IMR-90 (cell line): ENCODE results near the gene ZBTB45. TPM values are rescaled to one million over a fixed set of nuclear protein-coding genes. Genes with fewer than 3 reads are reported as not detected.

Source experiments
- ATAC-seq: fragments of 200-7000 bp; cut with Tn5 transposase; 2 replicates; pipeline ENCODE4 v1.9.1; 2020; ENCODE audit warnings: low read depth, mild to moderate bottlenecking, moderate library complexity
- BruUV-seq: library from RNA; stranded (reverse); fragments of 400-500 nt; replicated peaks from 2 replicates; lab custom pipeline; 2021; lab: Mats Ljungman, UMichigan
- CTCF ChIA-PET: fragments of 300-600 bp; formaldehyde crosslinking; extraction: SDS; loops from one replicate; lab custom pipeline; 2021; ENCODE audit warnings: antibody characterized with exemption; lab: Yijun Ruan, JAX
- POLR2A ChIA-PET: fragments of 300-600 bp; sonication (Branson Sonifier 250); formaldehyde crosslinking; loops from one replicate; lab custom pipeline; 2022; ENCODE audit warnings: antibody characterized with exemption; ENCODE audit not compliant: unreplicated experiment; lab: Charles Lee
- DNase-seq: peaks from one replicate; pipeline ENCODE4 v3.0.0; 2013
- H2AFZ ChIP-seq: replicated peaks from 2 replicates; pipeline ENCODE3; 2013; ENCODE audit warnings: low read length, mild to moderate bottlenecking; ENCODE audit not compliant: poor library complexity
- H2AK5ac ChIP-seq: 2 replicates; pipeline ENCODE4 v1.6.1; 2013; ENCODE audit warnings: low read depth, low read length, inconsistent platforms
- H2AK9ac ChIP-seq: replicated peaks from 2 replicates; pipeline ENCODE3; 2013; ENCODE audit warnings: mild to moderate bottlenecking, low read depth, low read length, moderate library complexity; ENCODE audit not compliant: poor library complexity
- H2BK120ac ChIP-seq: 2 replicates; pipeline ENCODE4 v1.6.1; 2013; ENCODE audit warnings: low read depth, low read length, inconsistent platforms
- H2BK15ac ChIP-seq: 3 replicates; pipeline ENCODE4 v1.6.1; 2013; ENCODE audit warnings: low read depth, low read length, inconsistent platforms
- H2BK20ac ChIP-seq: 2 replicates; pipeline ENCODE4 v1.6.1; 2013; ENCODE audit warnings: low read depth, mild to moderate bottlenecking, inconsistent platforms, low read length, moderate library complexity
- H2BK5ac ChIP-seq: 2 replicates; pipeline ENCODE4 v1.6.1; 2013; ENCODE audit warnings: mild to moderate bottlenecking, low read depth, low read length, inconsistent platforms; ENCODE audit not compliant: poor library complexity, severe bottlenecking
- H3K14ac ChIP-seq: replicated peaks from 2 replicates; pipeline ENCODE4 v1.6.1; 2013; ENCODE audit warnings: low read depth, low read length, inconsistent platforms
- H3K18ac ChIP-seq: 2 replicates; pipeline ENCODE4 v1.6.1; 2013; ENCODE audit warnings: low read depth, low read length, control low read depth
- H3K23ac ChIP-seq: 2 replicates; pipeline ENCODE4 v1.6.1; 2013; ENCODE audit warnings: low read depth, low read length, inconsistent platforms
- H3K27ac ChIP-seq: 2 replicates; pipeline ENCODE4 v1.5.1; 2013; ENCODE audit warnings: mild to moderate bottlenecking, control low read depth, low read length; ENCODE audit not compliant: insufficient read depth
- H3K27me3 ChIP-seq: 2 replicates; pipeline ENCODE4 v1.6.1; 2013; ENCODE audit warnings: low read length; ENCODE audit not compliant: control insufficient read depth, insufficient read depth
- H3K36me3 ChIP-seq: 2 replicates; pipeline ENCODE4 v1.6.1; 2013; ENCODE audit warnings: low read length, mixed read lengths; ENCODE audit not compliant: control insufficient read depth, insufficient read depth
- H3K4ac ChIP-seq: 2 replicates; pipeline ENCODE4 v1.6.1; 2013; ENCODE audit warnings: low read depth, low read length, inconsistent platforms
- H3K4me1 ChIP-seq: 2 replicates; pipeline ENCODE4 v1.6.1; 2013; ENCODE audit warnings: low read length, mixed read lengths; ENCODE audit not compliant: control insufficient read depth, insufficient read depth
- H3K4me2 ChIP-seq: 2 replicates; pipeline ENCODE4 v1.6.1; 2013; ENCODE audit warnings: low read depth, mild to moderate bottlenecking, control low read depth, low read length, moderate library complexity
- H3K4me3 ChIP-seq: 2 replicates; pipeline ENCODE4 v1.5.1; 2013; ENCODE audit warnings: low read depth, mild to moderate bottlenecking, control low read depth, low read length, moderate library complexity; ENCODE audit not compliant: insufficient read depth
- H3K56ac ChIP-seq: 2 replicates; pipeline ENCODE4 v1.6.1; 2013; ENCODE audit warnings: low read length, inconsistent platforms; ENCODE audit not compliant: insufficient read depth; ENCODE audit errors: extremely low read depth
- H3K79me1 ChIP-seq, 2 experiments: 2 replicates each; pipeline ENCODE4 v1.6.1; 2013; ENCODE audit warnings: low read length in 2 of 2, inconsistent platforms in 1 of 2, low read depth in 1 of 2
- H3K9ac ChIP-seq: 2 replicates; pipeline ENCODE4 v1.6.1; 2013; ENCODE audit warnings: low read depth, low read length, control low read depth
- H3K9me1 ChIP-seq: 2 replicates; pipeline ENCODE4 v1.6.1; 2013; ENCODE audit warnings: low read length, inconsistent platforms; ENCODE audit not compliant: insufficient read depth
- H3K9me3 ChIP-seq: 2 replicates; pipeline ENCODE4 v1.6.1; 2013; ENCODE audit warnings: low read length; ENCODE audit not compliant: control insufficient read depth, insufficient read depth
- H4K20me1 ChIP-seq: 2 replicates; pipeline ENCODE4 v1.6.1; 2013; ENCODE audit warnings: low read length, inconsistent platforms; ENCODE audit not compliant: insufficient read depth
- H4K5ac ChIP-seq: 2 replicates; pipeline ENCODE4 v1.6.1; 2013; ENCODE audit warnings: mild to moderate bottlenecking, low read depth, low read length, control low read depth
- H4K8ac ChIP-seq, 2 experiments: 2 replicates each; pipeline ENCODE4 v1.6.1; 2013; ENCODE audit warnings: low read depth in 2 of 2, low read length in 2 of 2, control low read depth in 1 of 2, inconsistent platforms in 1 of 2
- H4K91ac ChIP-seq: 2 replicates; pipeline ENCODE4 v1.6.1; 2013; ENCODE audit warnings: low read depth, low read length, inconsistent platforms; ENCODE audit not compliant: insufficient read depth
- BHLHE40 ChIP-seq: fragments of 150-350 bp; IDR thresholded peaks from 2 replicates; pipeline ENCODE4 v1.6.1; 2016; ENCODE audit warnings: mild to moderate bottlenecking, low read depth, low read length
- CEBPB ChIP-seq: IDR thresholded peaks from 2 replicates; pipeline ENCODE4 v1.6.1; 2012; ENCODE audit warnings: low read depth, low read length, improper control_type of control experiment
- CHD1 ChIP-seq: IDR thresholded peaks from 2 replicates; pipeline ENCODE4 v1.6.1; 2012; ENCODE audit warnings: low read depth, low read length, improper control_type of control experiment
- CTCF ChIP-seq: conservative IDR thresholded peaks from 2 replicates; pipeline ENCODE4 v1.5.1; 2012; ENCODE audit warnings: mild to moderate bottlenecking, low read depth, low read length, improper control_type of control experiment
- FOS ChIP-seq: fragments of 150-350 bp; IDR thresholded peaks from 2 replicates; pipeline ENCODE4 v1.6.1; 2016; ENCODE audit warnings: low read depth, low read length
- MAZ ChIP-seq: IDR thresholded peaks from 2 replicates; pipeline ENCODE4 v1.6.1; 2012; ENCODE audit warnings: low read depth, mild to moderate bottlenecking, low read length, improper control_type of control experiment, moderate library complexity, borderline replicate concordance
- MXI1 ChIP-seq: IDR thresholded peaks from 2 replicates; pipeline ENCODE4 v1.6.1; 2012; ENCODE audit warnings: low read depth, mild to moderate bottlenecking, low read length, moderate library complexity, borderline replicate concordance
- NFE2L2 ChIP-seq: fragments of 150-350 bp; IDR thresholded peaks from 2 replicates; pipeline ENCODE4 v1.6.1; 2016; ENCODE audit warnings: low read depth, mild to moderate bottlenecking, low read length
- POLR2A ChIP-seq: IDR thresholded peaks from 2 replicates; pipeline ENCODE4 v1.6.1; 2012; ENCODE audit warnings: mild to moderate bottlenecking, low read depth, low read length
- RAD21 ChIP-seq: IDR thresholded peaks from 2 replicates; pipeline ENCODE4 v1.6.1; 2012; ENCODE audit warnings: low read length, improper control_type of control experiment
- RCOR1 ChIP-seq: IDR thresholded peaks from 2 replicates; pipeline ENCODE4 v1.6.1; 2012; ENCODE audit warnings: mild to moderate bottlenecking, low read length, improper control_type of control experiment; ENCODE audit not compliant: insufficient replicate concordance
- SMC3 ChIP-seq: fragments of 150-350 bp; IDR thresholded peaks from 2 replicates; pipeline ENCODE4 v1.6.1; 2016; ENCODE audit warnings: low read depth, mild to moderate bottlenecking, antibody characterized with exemption, low read length, moderate library complexity
- USF2 ChIP-seq: fragments of 150-350 bp; IDR thresholded peaks from 2 replicates; pipeline ENCODE4 v1.6.1; 2017; ENCODE audit warnings: mild to moderate bottlenecking, antibody characterized with exemption, low read length, low read depth
- WGBS, 2 experiments: methylation state at CpG; one replicate each; pipeline versions ENCODE4 v1.1.5 to v1.1.7; 2013; ENCODE audit warnings: missing lambda C conversion rate in 2 of 2; ENCODE audit not compliant: insufficient read length in 1 of 2; ENCODE audit errors: extremely low coverage in 2 of 2; 5-methylcytosine and 5-hydroxymethylcytosine counted together
- dilution Hi-C: fragments of 300-500 bp; cut with HindIII; formaldehyde crosslinking; loops from one replicate; pipeline ENCODE4 v1.14.3; 2018; ENCODE audit warnings: low sequenced_read_pairs; ENCODE audit not compliant: unreplicated experiment
- in situ Hi-C: fragments of 300-500 bp; cut with MboI; formaldehyde crosslinking; loops from 3 replicates; pipeline ENCODE4 v1.14.3; 2019; ENCODE audit warnings: low sequenced_read_pairs, inconsistent platforms, mixed read lengths
- intact Hi-C: fragments of 100-400 bp; cut with micrococcal nuclease; formaldehyde crosslinking; loops from 2 replicates; pipeline ENCODE4 v1.10.0; 2022
- polyA plus RNA-seq, 3 experiments: library from polyadenylated mRNA; depleted of rRNA; stranded (reverse); fragments of >200 nt; gene quantifications; 2 replicates each; pipeline ENCODE4 v1.2.3, GENCODE V29; 2012; ENCODE audit warnings: low replicate concordance in 1 of 3
- total RNA-seq: library from RNA; depleted of rRNA; stranded (reverse); fragments of >200 nt; gene quantifications from 2 replicates; pipeline ENCODE4 v1.2.3, GENCODE V29; 2012

Gene ZBTB45
- total and polyA plus RNA-seq, 2 of the 4 experiments (the other 2 are of a cell fraction): 1.4 to 9.7 TPM

GRCh38 chr19:58554494-58555368 lies 35.1 kb upstream of the ZBTB45 start, which contains the start of gene CHMP2A:
CHMP2A (minus strand) TSS chr19:58555105; CDS start chr19:58554212, 893 bp downstream.
- H4K5ac ChIP-seq: peak within 1 kb of the TSS; percentile 80
- ATAC-seq (peak; percentile 30), DNase-seq (peak; percentile 95)
- peaks cover 42% of the 10 kb centered on the region for H3K36me3 ChIP-seq
- H3K14ac ChIP-seq: peak within 1 kb of the TSS; percentile 97
- no peaks in the 10 kb centered on the region for H3K9me3 ChIP-seq
- peaks cover 19% of the 10 kb centered on the region for H3K4me1 ChIP-seq
- peak within 1 kb of the TSS; percentile 82 for H3K27ac ChIP-seq
- H2BK15ac ChIP-seq: no peak within 1 kb of the TSS
- peak within 1 kb of the TSS; percentile 55 for H3K4me3 ChIP-seq
- H3K9me1 ChIP-seq: peaks cover 19% of the 10 kb centered on the region
- H2BK120ac ChIP-seq: peak within 1 kb of the TSS; percentile 49
- peak within 1 kb of the TSS; percentile 81 for H2BK5ac ChIP-seq
- peak within 1 kb of the TSS; percentile 86 for H3K23ac ChIP-seq
- peak within 1 kb of the TSS; percentile 30; the same call in 1 of the 2 replicates for H3K18ac ChIP-seq
- peak within 1 kb of the TSS; percentile 96 for H2AK5ac ChIP-seq
- peak within 1 kb of the TSS; percentile 91 for H4K91ac ChIP-seq
- in situ Hi-C loops: no loop called here
- H3K4me2 ChIP-seq: peak within 1 kb of the TSS; percentile 90
- peaks cover 33% of the 10 kb centered on the region for H4K20me1 ChIP-seq
- WGBS, 2 experiments: 2% methylated on average over 48 of the region's 69 CpGs; no CpG with 5 or more reads in 1 of the 2 experiments
- H3K4ac ChIP-seq: peak within 1 kb of the TSS; percentile 95
- 0 out of 2 replicates have a peak, but pooled peaks have one; percentile 10 for TF ChIP-seq RAD21
- no peak for TF ChIP-seq FOS
- TF ChIP-seq MAZ: peak; percentile 98
- no peak for TF ChIP-seq CHD1
- peak; percentile 63 for TF ChIP-seq POLR2A
- TF ChIP-seq CTCF: no peak
- TF ChIP-seq USF2: peak; percentile 35; the same call in 1 of the 2 replicates
- peak; percentile 29; the same call in 1 of the 2 replicates for TF ChIP-seq MXI1
- no peak for TF ChIP-seq NFE2L2
- TF ChIP-seq BHLHE40: peak; percentile 84
- TF ChIP-seq CEBPB: peak; percentile 97
- TF ChIP-seq RCOR1: no peak
- TF ChIP-seq SMC3: no peak
- peaks cover 21 to 66% of the 10 kb centered on the region in 2 experiments for H3K79me1 ChIP-seq
- no TSS peak for BruUV-seq
- H2BK20ac ChIP-seq: no peak within 1 kb of the TSS
- H3K27me3 ChIP-seq: no peaks in the 10 kb centered on the region
- peak within 1 kb of the TSS; percentile 40 for H3K56ac ChIP-seq
- ChIA-PET CTCF (no interaction called here), POLR2A (interaction anchor here (0.6 kb wide), 1 partner anchor 11 kb away, joined by 3 read pairs; the partner anchor contains the start of gene TRIM28)
- intact Hi-C loops: no loop called here
- H3K9ac ChIP-seq: peak within 1 kb of the TSS; percentile 74
- peak within 1 kb of the TSS; percentile 96 for H2AFZ ChIP-seq
- dilution Hi-C loops: no loop called here
- peak within 1 kb of the TSS; percentile 97 to 99 for H4K8ac ChIP-seq
- peak within 1 kb of the TSS; percentile 100 for H2AK9ac ChIP-seq
